Spinal cord (tissue), 10 donors: ENCODE measurements around the gene POU2F3. TPM values are rescaled to one million over a fixed set of nuclear protein-coding genes. Genes with fewer than 3 reads are reported as not detected.

Source experiments
- DNase-seq, 6 donors: peaks; one replicate each; pipeline versions ENCODE4 v3.0.0 to v3.0.0-alpha.2; 2013 to 2015; ENCODE audit warnings: low spot score in 6 of 6, low read depth in 4 of 6
- H3K27ac ChIP-seq: one replicate; pipeline ENCODE4 v1.5.1; 2013; ENCODE audit warnings: low read depth, low read length, control low read depth
- H3K27me3 ChIP-seq: one replicate; pipeline ENCODE4 v1.6.1; 2013; ENCODE audit warnings: low read length; ENCODE audit not compliant: control insufficient read depth, insufficient read depth
- H3K36me3 ChIP-seq: one replicate; pipeline ENCODE4 v1.6.1; 2013; ENCODE audit warnings: low read length; ENCODE audit not compliant: control insufficient read depth, insufficient read depth
- H3K4me1 ChIP-seq: one replicate; pipeline ENCODE4 v1.6.1; 2013; ENCODE audit warnings: low read length; ENCODE audit not compliant: control insufficient read depth, insufficient read depth
- H3K4me3 ChIP-seq: one replicate; pipeline ENCODE4 v1.5.1; 2013; ENCODE audit warnings: low read depth, low read length, control low read depth
- H3K9me3 ChIP-seq: one replicate; pipeline ENCODE4 v1.6.1; 2013; ENCODE audit warnings: low read length; ENCODE audit not compliant: control insufficient read depth, insufficient read depth
- WGBS: methylation state at CpG from one replicate; pipeline ENCODE4 v1.1.5; 2013; ENCODE audit warnings: missing lambda C conversion rate; ENCODE audit not compliant: insufficient coverage; 5-methylcytosine and 5-hydroxymethylcytosine counted together
- polyA plus RNA-seq, 2 donors: library from polyadenylated mRNA; unstranded; fragments of 120-200 nt; gene quantifications; one replicate each; pipeline ENCODE4 v1.2.1, GENCODE V29; 2013; ENCODE audit not compliant: insufficient read length in 2 of 2
- total RNA-seq, 2 donors: library from RNA; depleted of rRNA in 1 of 2; stranded (reverse); fragments of 120-200 nt in 1 of 2; fragments of >200 nt in 1 of 2; gene quantifications; one replicate each; pipeline versions ENCODE4 v1.2.3 to v1.2.4, GENCODE V29; 2013 to 2014
- donor health status: healthy.

The POU2F3 gene
- total and polyA plus RNA-seq, 4 donors, result 0.38 TPM; not detected in 3

DNA sequence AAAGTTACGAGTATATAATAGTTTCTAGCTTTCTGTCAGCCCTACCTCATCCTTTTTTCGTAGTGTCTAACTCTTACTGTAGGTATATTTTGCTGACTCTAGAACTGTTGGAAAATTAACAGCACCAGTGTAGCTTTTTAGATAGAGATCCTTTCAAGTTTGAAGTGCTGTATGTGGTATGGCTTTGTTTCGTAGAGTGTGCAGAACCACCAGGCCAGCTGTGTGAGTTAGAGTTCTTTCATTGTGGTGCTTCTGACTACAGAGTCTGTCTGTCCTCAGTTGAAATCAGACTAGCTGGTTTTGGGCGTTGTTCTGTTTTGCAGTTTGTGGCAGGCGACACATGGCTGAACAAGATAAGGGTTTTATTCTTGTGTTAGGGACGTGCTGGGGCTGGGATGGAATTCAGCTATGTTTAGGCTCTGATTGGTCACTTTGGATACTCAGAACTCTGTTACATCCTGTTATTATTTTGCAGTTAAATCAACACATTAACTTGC lies 99.5 kb downstream of the POU2F3 start:
- Histone ChIP-seq H3K36me3 (no peaks in the 10 kb centered on the region), H3K27ac (peak overlapping the region; percentile 92), H3K27me3 (no peaks in the 10 kb centered on the region), H3K4me3 (peak overlapping the region; percentile 81), H3K9me3 (no peaks in the 10 kb centered on the region), H3K4me1 (no peaks in the 10 kb centered on the region)
- DNase-seq, result peak in 2 of 6 donors; percentile 57
- WGBS, result 17% methylated on average over 2 of the region's 6 CpGs

GRCh38 chr11:120340529-120340928 lies 100.6 kb downstream of the POU2F3 start:
- peak overlapping the region; percentile 92 for H3K27ac ChIP-seq
- no peaks in the 10 kb centered on the region for H3K36me3 ChIP-seq
- no CpG with 5 or more reads among the region's 2 CpGs for WGBS
- no peak for DNase-seq
- no peaks in the 10 kb centered on the region for H3K4me1 ChIP-seq
- H3K27me3 ChIP-seq, result no peaks in the 10 kb centered on the region
- H3K4me3 ChIP-seq, result peak overlapping the region; percentile 81
- H3K9me3 ChIP-seq, result no peaks in the 10 kb centered on the region

GRCh38 chr11:120342226-120342625 lies 102.3 kb downstream of the POU2F3 start:
- Histone ChIP-seq H3K9me3 (no peaks in the 10 kb centered on the region), H3K27me3 (no peaks in the 10 kb centered on the region), H3K36me3 (no peaks in the 10 kb centered on the region), H3K4me1 (no peaks in the 10 kb centered on the region), H3K27ac (no peak overlapping the region), H3K4me3 (no peak overlapping the region)
- DNase-seq, result no peak
- no CpG with 5 or more reads among the region's 3 CpGs for WGBS

- DNase-seq, result no peak
- Histone ChIP-seq H3K27me3 (no peaks in the 10 kb centered on the region), H3K9me3 (no peaks in the 10 kb centered on the region), H3K27ac (no peak overlapping the region), H3K4me1 (no peaks in the 10 kb centered on the region), H3K4me3 (no peak overlapping the region), H3K36me3 (no peaks in the 10 kb centered on the region)
- WGBS, result no CpG with 5 or more reads among the region's 3 CpGs
These were observed 102.7 kb downstream of the POU2F3 start for GRCh38 chr11:120342678-120343077.

DNA sequence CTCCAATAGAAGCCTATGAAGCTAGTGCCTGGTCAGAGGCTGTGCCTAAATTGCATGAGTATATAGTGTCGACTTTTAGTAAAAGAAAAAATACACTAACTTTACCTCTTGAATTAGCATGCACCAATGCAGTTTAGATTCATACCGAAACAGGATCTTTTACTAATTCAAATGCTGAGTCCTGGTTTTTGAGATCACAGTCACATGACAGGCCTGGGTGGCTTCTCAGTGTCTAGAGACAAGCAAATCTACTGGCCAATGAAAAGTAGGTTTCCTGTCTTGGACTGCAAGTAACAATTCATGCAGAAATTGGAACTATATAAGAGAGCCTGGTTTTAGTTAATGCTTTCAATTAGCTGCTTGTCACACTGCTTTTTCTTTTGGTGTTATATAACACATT lies 103.5 kb downstream of the POU2F3 start:
- H3K27ac ChIP-seq, result no peak overlapping the region
- no peaks in the 10 kb centered on the region for H3K9me3 ChIP-seq
- no peaks in the 10 kb centered on the region for H3K36me3 ChIP-seq
- WGBS, result 100% methylated on average over 1 of the region's 2 CpGs
- no peaks in the 10 kb centered on the region for H3K4me1 ChIP-seq
- no peaks in the 10 kb centered on the region for H3K27me3 ChIP-seq
- no peak overlapping the region for H3K4me3 ChIP-seq
- DNase-seq, result no peak

GRCh38 chr11:120344302-120345004 lies 104.5 kb downstream of the POU2F3 start:
- no peaks in the 10 kb centered on the region for H3K36me3 ChIP-seq
- no peak for DNase-seq
- no peaks in the 10 kb centered on the region for H3K4me1 ChIP-seq
- H3K27ac ChIP-seq, result no peak overlapping the region
- 83% methylated on average over 1 of the region's 1 CpG for WGBS
- H3K27me3 ChIP-seq, result no peaks in the 10 kb centered on the region
- no peak overlapping the region for H3K4me3 ChIP-seq
- H3K9me3 ChIP-seq, result no peaks in the 10 kb centered on the region

GRCh38 chr11:120346233-120346632 lies 106.3 kb downstream of the POU2F3 start:
- Histone ChIP-seq H3K27ac (peak overlapping the region; percentile 26), H3K36me3 (no peaks in the 10 kb centered on the region), H3K4me1 (no peaks in the 10 kb centered on the region), H3K9me3 (no peaks in the 10 kb centered on the region), H3K4me3 (no peak overlapping the region), H3K27me3 (no peaks in the 10 kb centered on the region)
- DNase-seq, result no peak
- whole genome bisulfite sequencing, result 44% methylated on average over 1 of the region's 1 CpG

GRCh38 chr11:120350637-120351036 lies 110.7 kb downstream of the POU2F3 start:
- Histone ChIP-seq H3K4me3 (no peak overlapping the region), H3K4me1 (no peaks in the 10 kb centered on the region), H3K27ac (no peak overlapping the region), H3K9me3 (no peaks in the 10 kb centered on the region), H3K27me3 (no peaks in the 10 kb centered on the region), H3K36me3 (no peaks in the 10 kb centered on the region)
- no peak for DNase-seq

- WGBS, result 100% methylated on average over 1 of the region's 6 CpGs
- no peaks in the 10 kb centered on the region for H3K4me1 ChIP-seq
- H3K4me3 ChIP-seq, result no peak overlapping the region
- no peak overlapping the region for H3K27ac ChIP-seq
- no peaks in the 10 kb centered on the region for H3K27me3 ChIP-seq
- H3K36me3 ChIP-seq, result no peaks in the 10 kb centered on the region
- H3K9me3 ChIP-seq, result no peaks in the 10 kb centered on the region
- DNase-seq, result no peak
These were observed 112.5 kb downstream of the POU2F3 start for GRCh38 chr11:120352405-120352804.

DNA sequence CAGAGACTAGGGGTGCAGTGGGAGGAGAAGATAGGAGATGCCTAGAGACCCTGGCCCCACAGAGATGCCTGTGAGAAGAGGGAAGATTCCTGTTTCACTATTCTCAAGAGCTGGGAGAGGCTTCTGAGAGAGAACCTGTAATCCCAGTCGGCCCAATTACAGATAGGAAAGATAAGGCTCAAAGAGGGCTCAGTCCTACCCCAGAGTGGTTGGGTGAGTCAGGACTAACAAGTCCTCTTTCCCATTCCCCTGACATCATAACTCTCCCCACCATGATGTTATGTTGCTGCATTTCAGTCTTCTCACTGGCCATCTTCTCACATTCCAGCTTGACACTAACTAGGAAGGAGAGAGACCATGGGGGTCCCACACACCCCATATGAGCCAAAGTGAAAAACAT lies 114.1 kb downstream of the POU2F3 start:
- Histone ChIP-seq H3K36me3 (no peaks in the 10 kb centered on the region), H3K4me1 (no peaks in the 10 kb centered on the region), H3K27me3 (no peaks in the 10 kb centered on the region), H3K27ac (no peak overlapping the region), H3K4me3 (no peak overlapping the region), H3K9me3 (no peaks in the 10 kb centered on the region)
- no peak for DNase-seq
- WGBS, result no CpG with 5 or more reads among the region's 1 CpG
